Fibroblast of skin of right quadriceps (primary cell): ENCODE results near the gene INAFM1.

Experiments used
- DNase-seq: peaks from one replicate; pipeline ENCODE4 v3.0.0-alpha.2; 2013

The INAFM1 gene

DNA sequence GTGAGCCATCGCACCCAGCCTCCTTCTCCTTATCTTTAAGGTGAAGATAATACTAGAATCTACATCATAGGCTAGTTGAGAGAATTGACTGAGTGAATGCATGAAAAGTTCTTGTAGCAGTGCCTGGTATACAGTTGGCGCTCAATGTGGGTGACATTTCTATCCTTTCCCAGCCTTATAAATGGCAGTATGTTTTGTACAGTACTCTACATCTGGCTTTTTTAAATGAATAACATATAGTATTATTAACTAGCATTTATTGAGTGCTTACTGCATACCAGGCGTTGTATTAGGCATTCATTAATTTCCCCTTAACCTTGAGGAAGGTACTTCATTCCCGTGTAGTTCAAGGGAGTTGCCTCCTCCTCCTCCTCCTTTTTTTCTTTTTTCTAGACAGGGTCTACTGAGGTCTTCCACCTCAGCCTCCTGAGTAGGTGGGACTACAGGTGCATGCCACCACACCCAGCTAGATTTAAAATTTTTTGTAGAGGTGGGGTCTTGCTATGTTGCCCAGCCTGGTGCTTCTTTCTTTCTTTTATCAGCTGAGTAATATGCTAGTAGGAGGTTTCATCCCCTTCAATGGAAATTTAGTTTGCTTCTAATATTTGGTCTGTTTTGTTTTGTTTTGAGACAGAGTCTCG lies 37.8 kb downstream of the INAFM1 start:
- DNase-seq = no peak

DNA sequence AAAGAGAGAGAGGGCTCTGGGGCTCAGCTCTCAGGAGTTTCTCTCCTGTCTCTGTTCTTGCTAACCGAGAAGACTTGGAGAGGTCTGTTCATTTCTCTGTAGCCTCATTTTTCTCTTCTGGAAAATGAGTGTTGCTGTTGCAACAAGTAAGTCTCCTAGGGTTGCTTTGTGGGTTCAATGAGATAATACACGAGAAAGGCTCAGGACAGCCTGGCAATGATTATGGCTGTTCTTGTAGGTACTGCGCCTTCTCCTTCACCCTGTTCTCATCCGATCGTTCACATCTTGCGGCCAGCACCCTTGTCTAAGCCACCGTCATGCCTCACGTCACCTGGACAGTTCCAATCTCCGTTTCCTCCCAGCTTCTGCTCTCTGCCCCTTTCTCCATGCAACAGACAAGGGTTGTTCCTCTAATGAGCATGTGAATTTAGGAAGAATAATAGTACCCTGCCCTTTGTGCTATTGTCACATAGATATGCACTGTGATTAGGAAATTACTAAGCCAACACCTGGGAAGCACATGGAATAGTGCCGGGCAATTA lies 39.1 kb downstream of the INAFM1 start:
- DNase-seq = no peak

DNA sequence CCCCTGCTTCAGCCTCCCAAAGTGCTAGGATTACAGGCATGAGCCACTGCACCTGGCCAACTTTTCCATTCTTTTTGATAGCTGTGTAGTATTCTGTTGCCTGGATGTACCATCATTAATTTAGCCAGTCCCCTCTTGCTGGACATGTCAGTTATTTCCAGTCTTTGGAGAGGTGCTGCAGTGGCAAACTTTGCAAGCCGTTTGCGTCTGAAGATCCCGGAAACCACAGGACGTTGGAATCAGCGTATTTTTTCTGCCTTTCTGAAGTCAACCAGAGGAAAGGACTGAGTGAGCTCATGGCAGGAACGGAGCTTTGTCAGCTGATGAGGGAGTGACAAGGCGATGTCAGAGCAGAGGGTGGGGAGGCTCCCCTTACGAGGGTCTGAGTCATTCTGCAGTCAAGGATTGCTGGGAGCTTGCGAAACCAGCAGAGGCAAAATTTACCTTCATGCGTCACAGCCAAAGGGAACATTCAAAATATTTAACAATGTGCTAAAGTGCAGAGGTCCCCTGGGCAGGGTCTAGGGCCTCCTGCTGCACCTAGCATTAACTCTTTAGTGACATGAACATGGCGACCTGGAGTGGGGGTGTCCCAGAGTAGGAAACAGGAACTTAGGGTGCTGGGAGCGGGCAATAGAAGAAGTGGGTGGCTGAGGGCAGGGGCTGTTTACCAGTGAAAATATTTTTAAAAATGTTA lies 40.6 kb downstream of the INAFM1 start:
- peak; percentile 87 for DNase-seq

DNA sequence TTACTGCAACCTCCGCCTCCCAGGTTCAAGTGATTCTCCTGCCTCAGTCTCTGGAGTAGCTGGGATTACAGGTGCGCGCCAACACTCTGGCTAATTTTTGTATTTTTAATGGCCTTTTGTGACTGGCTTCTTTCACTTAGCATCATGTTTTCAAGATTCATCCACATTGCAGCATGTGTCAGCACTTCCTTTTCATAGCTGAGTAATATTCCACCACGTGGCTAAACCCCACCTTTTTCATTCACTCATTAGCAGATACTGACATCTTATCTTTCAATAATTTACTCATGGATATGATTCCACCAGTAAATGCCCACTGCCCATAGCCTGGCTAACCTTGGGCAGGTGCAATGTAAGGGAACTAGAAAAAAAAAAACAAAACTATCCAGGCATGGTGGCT lies 41.8 kb downstream of the INAFM1 start:
- no peak for DNase-seq

- no peak for DNase-seq
These were observed 45.5 kb downstream of the INAFM1 start for GRCh38 chr19:47319923-47320871.

GRCh38 chr19:47321630-47322029 lies 46.9 kb downstream of the INAFM1 start:
- no peak for DNase-seq

DNA sequence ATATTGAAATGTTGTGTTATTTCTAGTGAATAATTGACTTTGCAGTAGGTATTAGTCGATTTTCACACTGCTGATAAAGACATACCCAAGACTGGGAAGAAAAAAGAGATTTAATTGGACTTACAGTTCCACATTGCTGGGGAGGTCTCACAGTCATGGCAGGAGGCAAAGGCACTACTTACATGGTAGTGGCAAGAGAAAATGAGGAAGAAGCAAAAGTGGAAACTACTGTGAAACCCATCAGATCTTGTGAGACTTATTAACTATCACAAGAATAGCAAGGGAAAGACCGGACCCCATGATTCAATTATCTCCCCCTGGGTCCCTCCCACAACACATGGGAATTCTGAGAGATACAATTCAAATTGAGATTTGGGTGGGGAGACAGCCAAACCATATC lies 47.4 kb downstream of the INAFM1 start:
- DNase-seq = no peak

- DNase-seq = no peak
These were observed 48.7 kb downstream of the INAFM1 start for GRCh38 chr19:47323409-47323808.

GRCh38 chr19:47323872-47324271 lies 49.2 kb downstream of the INAFM1 start:
- no peak for DNase-seq

DNA sequence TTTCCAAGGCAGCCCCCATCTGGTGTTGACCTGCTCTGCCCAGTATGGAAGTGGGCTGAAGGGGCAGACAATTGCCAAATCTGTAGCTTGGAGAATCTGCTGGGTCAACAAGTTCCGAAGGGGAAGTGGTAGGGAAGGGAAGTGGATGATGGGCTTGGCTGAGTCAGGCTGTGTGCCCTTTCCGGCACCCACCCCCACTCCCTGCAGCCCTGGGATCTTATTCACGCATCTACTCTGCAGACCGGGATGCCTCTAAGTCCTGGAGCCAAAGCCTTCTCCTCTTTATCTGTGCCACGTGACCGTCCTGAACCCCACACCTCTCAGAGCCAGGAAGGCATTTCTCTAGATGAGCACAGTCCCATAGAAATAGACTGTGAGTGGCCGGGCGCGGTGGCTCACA lies 49.8 kb downstream of the INAFM1 start:
- DNase-seq = no peak
